HG03066 (cell line): ENCODE results near the gene ERCC8.

ENCODE experiments used
- ATAC-seq: cut with Tn5 transposase; IDR thresholded peaks from one replicate; pipeline ENCODE4 v1.9.1; 2021; ENCODE audit warnings: low read depth; ENCODE audit not compliant: unreplicated experiment

The ERCC8 gene

DNA sequence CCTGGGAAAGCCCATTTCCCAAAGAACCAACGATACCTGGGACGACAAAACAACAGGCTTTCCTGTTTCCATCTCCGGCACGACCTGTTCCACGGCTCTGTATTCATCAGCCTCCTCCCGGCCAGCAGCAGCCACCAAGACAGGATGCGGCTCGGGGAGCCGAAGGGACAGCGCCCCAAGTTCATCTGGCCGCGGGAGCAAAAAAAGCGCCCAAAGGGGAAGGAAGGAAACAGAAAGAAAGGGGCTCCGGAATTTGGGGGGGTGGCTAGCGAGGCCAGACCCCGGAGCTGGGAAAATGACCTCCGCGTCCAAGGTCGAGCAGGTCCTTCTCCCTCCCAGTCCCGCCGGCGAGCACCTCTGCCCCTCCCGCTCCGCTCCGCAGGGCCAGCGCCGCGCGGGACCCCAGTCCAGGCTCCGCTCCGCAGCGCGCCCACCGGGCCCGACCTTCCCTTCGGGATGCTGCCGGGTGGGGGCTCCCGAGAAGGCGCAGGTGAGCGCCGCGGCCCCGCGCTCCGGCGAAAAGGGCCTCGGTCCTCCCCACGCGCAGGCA, 101.4 kb downstream of the ERCC8 start:
- ATAC-seq = peak; percentile 21

DNA sequence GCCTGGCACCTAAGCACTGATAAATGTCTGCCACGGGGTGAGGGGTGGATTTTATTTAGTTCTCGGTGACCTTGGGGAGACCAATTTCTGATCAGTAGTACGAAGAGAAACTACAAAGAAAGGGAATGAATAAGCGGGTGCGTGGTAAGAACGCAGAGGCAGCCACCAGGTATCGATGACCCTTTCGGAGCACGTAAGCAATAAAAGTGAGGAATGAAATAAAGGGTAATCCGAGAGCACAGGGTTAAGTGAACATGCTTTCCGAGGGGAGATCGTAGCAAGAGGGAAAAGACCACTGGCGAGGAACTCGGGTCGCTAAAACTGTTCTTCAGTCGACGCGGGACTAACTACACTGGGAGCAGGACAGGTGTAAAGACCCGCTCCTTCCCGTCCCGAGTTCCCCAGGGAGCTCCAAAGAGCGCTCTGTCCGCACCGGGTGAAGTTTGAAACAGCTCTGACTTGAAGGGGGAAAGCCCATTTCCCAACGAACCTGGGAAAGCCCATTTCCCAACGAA, 101.9 kb downstream of the ERCC8 start:
- no peak for ATAC-seq

DNA sequence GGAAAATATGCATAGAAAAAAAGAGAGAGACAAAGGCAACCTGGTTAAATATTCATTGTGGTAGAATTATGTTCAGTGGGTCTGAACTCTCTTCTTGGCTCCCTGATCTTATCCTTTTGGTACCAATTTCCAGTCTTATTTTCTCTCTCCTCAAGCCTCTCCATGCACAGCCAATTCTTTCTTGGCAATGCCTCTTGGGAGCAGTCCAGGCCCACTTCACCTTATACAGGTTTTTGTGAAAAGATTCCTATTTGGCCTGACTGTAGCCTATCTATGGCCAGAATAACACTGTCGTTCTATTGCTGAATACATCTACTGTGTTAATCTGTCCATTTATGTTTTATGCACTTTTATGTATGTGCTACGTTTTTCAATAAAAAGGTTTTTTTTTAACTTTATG, 103.5 kb downstream of the ERCC8 start:
- no peak for ATAC-seq

DNA sequence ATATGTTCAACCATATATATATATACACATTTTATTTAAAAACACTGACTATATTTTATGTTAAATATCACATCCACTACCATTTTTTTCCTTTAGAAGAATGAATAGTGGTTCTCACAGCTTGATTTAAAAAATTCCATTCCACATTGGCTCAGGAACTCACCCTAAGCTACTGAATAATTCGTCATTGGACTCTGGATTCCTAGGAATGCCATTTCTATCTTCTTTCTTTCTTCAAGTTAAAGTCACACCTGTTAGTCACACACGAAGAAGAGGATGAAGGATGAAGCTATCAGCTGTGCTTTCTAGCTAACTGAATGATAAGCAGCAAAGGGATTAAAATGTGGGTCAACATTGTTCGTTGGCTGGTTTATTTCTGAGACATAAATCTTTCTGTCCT, 108.7 kb downstream of the ERCC8 start:
- no peak for ATAC-seq

DNA sequence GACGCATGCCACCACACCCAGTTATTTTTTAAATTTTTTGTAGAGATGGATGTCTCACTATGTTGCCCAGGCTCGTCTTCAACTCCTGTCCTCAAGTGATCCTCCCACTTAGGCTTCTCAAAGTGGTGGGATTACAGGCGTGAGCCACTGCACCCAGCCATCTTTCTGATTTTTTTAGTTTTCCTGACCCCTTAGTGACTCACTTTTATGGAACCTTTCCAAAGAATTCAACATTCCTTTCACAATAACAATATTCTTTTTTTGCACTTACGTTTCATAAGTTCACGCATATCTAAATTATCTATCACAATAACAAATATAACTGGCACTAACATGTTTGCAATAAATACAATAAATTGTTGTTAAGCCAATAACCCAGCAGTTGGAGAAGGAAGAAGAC, 109.3 kb downstream of the ERCC8 start:
- ATAC-seq = no peak

DNA sequence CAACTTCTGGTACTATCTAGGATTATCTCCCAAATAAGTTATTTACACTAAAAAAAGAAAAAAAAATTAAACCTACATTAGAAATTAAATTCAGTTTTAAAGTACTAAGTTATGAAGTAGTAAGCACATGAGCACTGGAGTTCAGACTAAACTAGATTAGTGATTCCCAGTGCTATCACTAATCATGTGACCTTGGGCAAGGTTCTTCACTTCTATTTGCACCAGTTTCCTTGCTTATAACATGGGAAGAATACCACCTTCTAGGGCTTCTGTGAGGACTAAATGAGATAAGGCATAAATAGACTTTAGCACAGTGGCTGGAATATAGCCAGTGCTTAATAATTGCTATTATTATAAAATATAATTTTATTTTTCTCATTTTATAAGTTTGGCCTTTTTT, 111.3 kb downstream of the ERCC8 start:
- ATAC-seq = no peak

DNA sequence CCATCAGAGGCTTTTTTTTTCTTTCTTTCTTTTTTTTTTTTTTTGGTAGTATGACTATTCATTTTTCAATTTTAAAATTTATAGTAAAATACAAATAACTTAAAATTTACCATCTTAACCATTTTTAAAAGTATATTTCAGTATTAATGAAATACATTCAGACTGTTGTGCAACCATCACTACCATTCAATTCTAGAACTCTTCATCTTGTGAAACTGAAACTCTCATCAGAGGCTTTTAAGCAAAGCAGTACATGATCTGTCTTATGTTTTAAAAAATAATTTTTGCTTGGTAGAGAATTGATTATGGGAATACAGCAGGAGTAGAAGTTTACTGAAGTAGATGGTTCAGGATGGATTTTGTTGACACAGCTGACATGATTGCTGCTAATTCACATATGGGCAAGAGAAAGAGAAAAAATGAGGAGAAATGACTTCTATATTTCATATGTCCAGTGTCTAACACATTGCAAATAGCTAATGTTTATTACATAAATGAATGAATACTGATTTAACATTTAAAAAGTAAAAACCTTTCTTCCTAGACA, 114.2 kb downstream of the ERCC8 start:
- ATAC-seq = peak; percentile 49

DNA sequence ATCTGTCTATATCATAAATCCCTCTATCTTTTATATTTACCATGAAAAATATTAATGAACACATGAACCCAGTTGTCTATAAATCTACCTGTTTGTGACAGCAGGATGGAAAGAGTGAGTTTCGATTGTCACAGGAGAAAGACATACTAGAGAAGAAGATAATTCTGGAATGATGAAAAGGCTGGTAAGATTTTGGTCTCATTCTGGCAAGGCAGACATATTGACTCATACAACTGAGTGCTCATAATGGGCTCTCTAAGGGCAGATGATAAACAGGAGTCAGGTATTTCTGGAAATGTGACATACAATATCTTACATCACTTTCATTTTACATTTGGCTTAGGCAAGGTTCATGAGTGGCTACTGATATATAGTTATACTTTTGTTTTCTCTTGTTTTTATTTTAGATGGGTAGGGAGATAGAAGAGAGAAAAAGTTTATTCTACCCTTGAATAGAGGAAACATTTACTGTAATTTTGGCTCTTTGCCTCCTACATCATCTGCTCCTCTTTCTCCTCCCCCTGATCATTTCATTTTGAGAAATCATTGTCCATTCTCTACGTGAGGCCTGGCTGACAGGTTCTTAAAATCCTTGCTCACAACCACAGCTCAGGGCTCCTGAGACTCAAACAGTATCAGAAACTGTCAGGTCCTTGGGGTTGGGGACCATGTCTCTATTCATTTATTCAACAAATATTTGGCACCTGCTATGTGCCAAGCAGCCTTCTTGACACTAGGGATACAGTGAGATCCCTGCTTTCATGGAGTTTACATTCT, 115.2 kb downstream of the ERCC8 start:
- no peak for ATAC-seq

DNA sequence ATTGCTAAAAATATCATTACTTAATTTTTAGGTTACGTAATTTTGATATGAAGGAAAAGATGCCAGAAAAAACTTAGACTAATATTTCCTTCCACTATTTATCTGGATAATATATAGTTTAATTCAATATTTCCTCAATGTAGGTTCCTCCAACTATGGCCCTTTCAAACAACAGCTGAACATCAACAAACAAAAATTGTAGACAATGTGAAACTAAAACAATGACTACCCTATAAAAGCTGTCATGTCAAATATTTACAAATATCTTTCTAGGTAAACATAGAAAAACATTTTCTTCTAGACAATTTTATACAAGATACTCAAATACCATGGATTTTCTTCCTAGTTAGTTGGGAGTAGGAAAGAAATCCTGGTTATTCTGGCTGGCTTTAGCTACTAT, 117.7 kb downstream of the ERCC8 start:
- no peak for ATAC-seq

DNA sequence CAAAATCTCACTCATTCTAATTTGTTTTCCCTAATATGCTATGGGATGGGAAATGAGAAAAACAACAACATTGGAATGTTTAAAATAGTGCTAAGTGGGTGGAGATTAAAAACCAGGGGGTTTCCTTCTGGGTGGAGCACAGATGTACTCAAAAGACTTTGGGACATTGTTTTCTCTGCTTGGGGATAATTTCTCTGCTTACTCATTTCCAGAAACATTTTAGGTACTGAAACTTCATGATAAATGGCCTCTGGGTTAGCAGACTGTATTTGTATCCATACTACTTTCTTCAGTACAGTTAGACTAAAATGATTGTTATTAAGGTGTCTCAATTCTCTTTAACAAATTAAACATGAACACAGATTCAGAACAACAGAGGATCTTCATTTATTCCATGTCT, 118.2 kb downstream of the ERCC8 start:
- ATAC-seq = peak; percentile 56
